HepG2 (cell line): ENCODE measurements around the gene TNFRSF6B. TPM values are rescaled to one million over a fixed set of nuclear protein-coding genes. Genes with fewer than 3 reads are reported as not detected.

Experiments
- ATAC-seq: fragments of 200-7000 bp; cut with Tn5 transposase; 3 replicates; pipeline ENCODE4 v1.9.1; 2020; ENCODE audit warnings: mild to moderate bottlenecking, moderate library complexity
- BruUV-seq: library from RNA; stranded (reverse); fragments of 400-500 nt; replicated peaks from 2 replicates; lab custom pipeline; 2021; lab: Mats Ljungman, UMichigan
- CTCF ChIA-PET: fragments of 300-600 bp; formaldehyde crosslinking; extraction: SDS; loops from one replicate; lab custom pipeline; 2021; ENCODE audit warnings: low total read pairs, inconsistent platforms, low intra/inter-chr PET ratio; lab: Yijun Ruan, JAX
- POLR2A ChIA-PET: fragments of 350-600 bp; sonication (Branson Sonifier 250); formaldehyde crosslinking; loops from one replicate; lab custom pipeline; 2020; ENCODE audit warnings: antibody characterized with exemption, inconsistent platforms; lab: Yijun Ruan, JAX
- DNase-seq: peaks from one replicate; pipeline ENCODE4 v3.0.0-alpha.2; 2015; ENCODE audit warnings: low spot score
- FAIRE-seq: peaks from 3 replicates; lab custom pipeline; 2011; peaks lifted over from hg19 to GRCh38; lab: Jason Lieb, UNC
- H2AFZ ChIP-seq: one replicate; pipeline ENCODE4 v1.6.1; 2011; ENCODE audit warnings: low read length, inconsistent platforms
- H3K27ac ChIP-seq: fragments of 300-600 bp; 3 replicates; pipeline ENCODE4 v1.8.0; 2011; ENCODE audit warnings: mixed run types, mild to moderate bottlenecking, mixed read lengths, low read length, inconsistent platforms; ENCODE audit not compliant: insufficient read depth; ENCODE audit errors: extremely low read length
- H3K27me3 ChIP-seq, 2 experiments: fragments of 200-600 bp in 1 of 2; 2 replicates in 1 of 2; 3 replicates in 1 of 2; pipeline versions ENCODE4 v1.6.0 to v1.8.0; 2011; ENCODE audit warnings: low read length in 2 of 2, mild to moderate bottlenecking in 2 of 2, moderate library complexity in 2 of 2, inconsistent platforms in 1 of 2; ENCODE audit not compliant: insufficient read depth in 2 of 2, control insufficient read depth in 1 of 2
- H3K36me3 ChIP-seq, 2 experiments: fragments of 200-600 bp in 1 of 2; replicated peaks in 1 of 2; 2 replicates in 1 of 2; 3 replicates in 1 of 2; pipeline versions ENCODE4 v1.5.1 to v1.8.0; 2011; ENCODE audit warnings: low read length in 2 of 2, inconsistent platforms in 1 of 2; ENCODE audit not compliant: insufficient read depth in 2 of 2, control insufficient read depth in 1 of 2
- H3K4me1 ChIP-seq: 2 replicates; pipeline ENCODE4 v1.5.1; 2012; ENCODE audit warnings: low read length, inconsistent platforms; ENCODE audit not compliant: insufficient read depth
- H3K4me2 ChIP-seq: 2 replicates; pipeline ENCODE4 v1.6.0; 2011; ENCODE audit warnings: low read depth, low read length, inconsistent platforms
- H3K4me3 ChIP-seq, 3 experiments: fragments of 200-600 bp in 1 of 3; sonication (generic), shearing (Covaris generic) in 1 of 3; replicated peaks in 1 of 3; 2 replicates each; pipeline ENCODE4 v1.5.1; 2011 to 2016; ENCODE audit warnings: low read length in 3 of 3, inconsistent platforms in 2 of 3, low read depth in 2 of 3, mild to moderate bottlenecking in 2 of 3, control low read depth in 1 of 3, mixed read lengths in 1 of 3; ENCODE audit not compliant: insufficient read depth in 1 of 3
- H3K79me2 ChIP-seq: one replicate; pipeline ENCODE4 v1.6.1; 2011; ENCODE audit warnings: low read length, inconsistent platforms; ENCODE audit not compliant: insufficient read depth
- H3K9ac ChIP-seq: 2 replicates; pipeline ENCODE4 v1.6.0; 2011; ENCODE audit warnings: mild to moderate bottlenecking, low read depth, low read length, inconsistent platforms; ENCODE audit not compliant: insufficient read depth
- H3K9me3 ChIP-seq: 2 replicates; pipeline ENCODE4 v1.5.1; 2012; ENCODE audit warnings: mild to moderate bottlenecking, low read length
- H4K20me1 ChIP-seq: 2 replicates; pipeline ENCODE4 v1.6.0; 2011; ENCODE audit warnings: inconsistent platforms, mild to moderate bottlenecking, low read length, moderate library complexity; ENCODE audit not compliant: insufficient read depth
- ETV6 ChIP-seq: sonication (generic); formaldehyde crosslinking; conservative IDR thresholded peaks from 2 replicates; pipeline ENCODE4 v1.4.0; 2020; ENCODE audit warnings: missing genetic modification reagents
- GATAD2A ChIP-seq: IDR thresholded peaks from 2 replicates; pipeline ENCODE4 v1.6.1; 2016
- GFI1 ChIP-seq: sonication (generic); formaldehyde crosslinking; IDR thresholded peaks from 2 replicates; pipeline ENCODE4 v1.5.0; 2020; ENCODE audit warnings: missing genetic modification reagents, mild to moderate bottlenecking, borderline replicate concordance
- KLF15 ChIP-seq: sonication (generic); formaldehyde crosslinking; IDR thresholded peaks from 2 replicates; pipeline ENCODE4 v1.8.1; 2023; ENCODE audit warnings: borderline replicate concordance, mild to moderate bottlenecking, inconsistent platforms, missing genetic modification reagents, mixed read lengths
- MIER2 ChIP-seq: IDR thresholded peaks from 2 replicates; pipeline ENCODE4 v1.6.1; 2016; ENCODE audit warnings: missing biosample characterization, missing genetic modification reagents
- NCOA1 ChIP-seq: sonication (generic); formaldehyde crosslinking; IDR thresholded peaks from 2 replicates; pipeline ENCODE4 v1.9.0; 2021; ENCODE audit warnings: missing genetic modification reagents
- RXRA ChIP-seq: sonication (generic); formaldehyde crosslinking; IDR thresholded peaks from 2 replicates; pipeline ENCODE4 v1.5.1; 2020; ENCODE audit warnings: missing genetic modification reagents
- SNAPC2 ChIP-seq: sonication (generic); formaldehyde crosslinking; IDR thresholded peaks from 2 replicates; pipeline ENCODE4 v1.8.1; 2022; ENCODE audit warnings: mild to moderate bottlenecking, missing genetic modification reagents
- TBX2 ChIP-seq: sonication (generic); formaldehyde crosslinking; IDR thresholded peaks from 2 replicates; pipeline ENCODE4 v1.5.0; 2020; ENCODE audit warnings: missing genetic modification reagents, mild to moderate bottlenecking, borderline replicate concordance
- ZEB1 ChIP-seq: IDR thresholded peaks from 2 replicates; pipeline ENCODE4 v1.6.1; 2012; ENCODE audit warnings: mild to moderate bottlenecking, low read depth, inconsistent platforms; ENCODE audit not compliant: insufficient replicate concordance
- ZHX2 ChIP-seq, 2 experiments: sonication (generic) in 1 of 2; formaldehyde crosslinking in 1 of 2; IDR thresholded peaks; 2 replicates each; pipeline versions ENCODE4 v1.6.1 to v1.9.0; 2014 to 2022; ENCODE audit warnings: antibody characterized with exemption in 1 of 2, borderline replicate concordance in 1 of 2, inconsistent platforms in 1 of 2, low read depth in 1 of 2, missing genetic modification reagents in 1 of 2
- ZMYM2 ChIP-seq: sonication (generic); formaldehyde crosslinking; IDR thresholded peaks from 2 replicates; pipeline ENCODE4 v1.8.0; 2022; ENCODE audit warnings: mild to moderate bottlenecking, missing genetic modification reagents
- ZNF101 ChIP-seq: sonication (generic); formaldehyde crosslinking; IDR thresholded peaks from 2 replicates; pipeline ENCODE4 v1.4.0; 2020; ENCODE audit warnings: mild to moderate bottlenecking, low read depth, missing genetic modification reagents, borderline replicate concordance
- ZNF501 ChIP-seq: sonication (generic); formaldehyde crosslinking; IDR thresholded peaks from 2 replicates; pipeline ENCODE4 v1.5.1; 2020; ENCODE audit warnings: mild to moderate bottlenecking, moderate library complexity, missing genetic modification reagents
- ZNF549 ChIP-seq: sonication (generic); formaldehyde crosslinking; IDR thresholded peaks from 2 replicates; pipeline ENCODE4 v1.5.0; 2020; ENCODE audit warnings: missing genetic modification reagents
- WGBS: methylation state at CpG from one replicate; pipeline ENCODE4 v1.1.6; 2017; ENCODE audit warnings: low lambda C conversion rate; 5-methylcytosine and 5-hydroxymethylcytosine counted together
- in situ Hi-C: cut with HindIII; loops from 2 replicates; pipeline ENCODE4 v1.10.0; 2017; ENCODE audit warnings: low pct_unique_long_range_greater_than_20kb; ENCODE audit not compliant: extremely low pct_ligation_motif_present
- intact Hi-C: fragments of 100-400 bp; cut with micrococcal nuclease; formaldehyde crosslinking; loops from one replicate; pipeline ENCODE4 v1.10.0; 2022; ENCODE audit not compliant: unreplicated experiment
- polyA plus RNA-seq, 8 experiments: library from polyadenylated mRNA; depleted of rRNA in 3 of 8; stranded (reverse) in 7 of 8; unstranded in 1 of 8; fragments of >200 nt; fragmentation: Illumina TruSeq in 4 of 8; extraction: Trizol in 4 of 8; gene quantifications; 2 replicates each; pipeline versions ENCODE4 v1.2.1 to v1.2.3, GENCODE V29; 2011 to 2016; ENCODE audit warnings: low read depth in 4 of 8, missing spikeins in 1 of 8, mixed read lengths in 1 of 8; ENCODE audit not compliant: insufficient read depth in 1 of 8
- total RNA-seq, 5 experiments: library from RNA; depleted of rRNA; stranded (reverse); fragments of >200 nt; fragmentation: Illumina TruSeq; extraction: Trizol; gene quantifications; 2 replicates each; pipeline ENCODE4 v1.2.3, GENCODE V29; 2016; ENCODE audit warnings: low read depth in 1 of 5

TNFRSF6B gene
- total and polyA plus RNA-seq, 2 of the 13 experiments (the other 11 are each of a cell fraction or from before 2014, with no cell fraction given), result 0.24 TPM; not detected in 1

GRCh38 chr20:63706852-63707557 lies 10.6 kb downstream of the TNFRSF6B start (continued):
- TF ChIP-seq MIER2 (CRISPR knock-in tag), result peak; percentile 49; the same call in 1 of the 2 replicates
- TF ChIP-seq TBX2 (CRISPR knock-in tag), result no peak; the same call in 1 of the 2 replicates

- no TSS peak for BruUV-seq
- DNase-seq (peak; percentile 84), ATAC-seq (peak; percentile 89), FAIRE-seq (no peak)
- peaks cover 36% of the 10 kb centered on the region for H3K4me1 ChIP-seq
- H3K27ac ChIP-seq, result peak within 1 kb of the TSS; percentile 81
- H2AFZ ChIP-seq, result no peak within 1 kb of the TSS
- H4K20me1 ChIP-seq, result peaks cover 10% of the 10 kb centered on the region; the same call in 1 of the 2 replicates
- POLR2A ChIA-PET, result interaction anchor here (0.6 to 12.4 kb wide), 28 partner anchors 9 to 347 kb away, joined by 3 to 190 read pairs (median 6); partner anchors contain the start of genes GMEB2, LIME1, PRPF6 and RTEL1
- peak within 1 kb of the TSS; percentile 96 for H3K4me2 ChIP-seq
- no peaks in the 10 kb centered on the region; a peak in 1 of 5 replicates for H3K27me3 ChIP-seq
- H3K36me3 ChIP-seq, result peaks cover 26 to 61% of the 10 kb centered on the region in 2 experiments
- intact Hi-C loops, result loop anchor here (1.0 to 2.0 kb wide), 3 partner anchors 33 to 157 kb away; partner anchors contain the start of gene TPD52L2
- peak within 1 kb of the TSS; percentile 97 for H3K9ac ChIP-seq
- H3K79me2 ChIP-seq, result peaks cover 64% of the 10 kb centered on the region
- WGBS, result under 1% methylated on average over 71 of the region's 98 CpGs
- CTCF ChIA-PET, result interaction anchor here (1.7 to 3.2 kb wide), 4 partner anchors 30 to 266 kb away, joined by 5 to 15 read pairs (median 10); partner anchors contain the start of genes LIME1 and TPD52L2
- H3K9me3 ChIP-seq, result no peaks in the 10 kb centered on the region
- in situ Hi-C loops, result loop anchor here (5.0 to 10.0 kb wide), 3 partner anchors 35 to 150 kb away; no protein-coding TSS in a partner anchor
- H3K4me3 ChIP-seq, result peak within 1 kb of the TSS; percentile 79 to 99 (median 99)
- 0 out of 2 replicates have a peak, but pooled peaks have one; percentile 80 for TF ChIP-seq ZNF549
- no peak; the same call in 1 of the 2 replicates for TF ChIP-seq ZMYM2 (CRISPR knock-in tag)
- TF ChIP-seq ZNF101 (CRISPR knock-in tag), result no peak
- TF ChIP-seq GFI1 (CRISPR knock-in tag), result no peak
- no peak for TF ChIP-seq GATAD2A (CRISPR knock-in tag)
- TF ChIP-seq ETV6 (CRISPR knock-in tag), result peak; percentile 87
- peak; percentile 94; the same call in 1 of the 2 replicates for TF ChIP-seq ZNF501 (CRISPR knock-in tag)
- peak; percentile 39 for TF ChIP-seq ZEB1
- TF ChIP-seq NCOA1 (CRISPR knock-in tag), result peak; percentile 99
- TF ChIP-seq RXRA, result peak; percentile 100
- TF ChIP-seq KLF15 (CRISPR knock-in tag), result peak; percentile 60; the same call in 1 of the 2 replicates
- TF ChIP-seq SNAPC2 (CRISPR knock-in tag), result peak; percentile 95
- TF ChIP-seq ZHX2 (IDR thresholded peaks at IDR 0.05; ENCODE audit: low read depth), result peak; percentile 86
- TF ChIP-seq ZHX2 (CRISPR knock-in tag; IDR thresholded peaks at IDR 0.05; ENCODE audit: borderline replicate concordance), result peak; percentile 97
These were observed 11.3 kb downstream of the TNFRSF6B start, which contains the start of the genes ARFRP1 and ZGPAT for GRCh38 chr20:63707558-63708300. Gene ARFRP1, minus strand, starts transcription at chr20:63707976. Its CDS starts 885 bp downstream, at chr20:63707091. Gene ZGPAT, plus strand, starts transcription at chr20:63708039. Its CDS starts 542 bp downstream, at chr20:63708581.
